ENCODE data around the gene GLRA3.

DNA sequence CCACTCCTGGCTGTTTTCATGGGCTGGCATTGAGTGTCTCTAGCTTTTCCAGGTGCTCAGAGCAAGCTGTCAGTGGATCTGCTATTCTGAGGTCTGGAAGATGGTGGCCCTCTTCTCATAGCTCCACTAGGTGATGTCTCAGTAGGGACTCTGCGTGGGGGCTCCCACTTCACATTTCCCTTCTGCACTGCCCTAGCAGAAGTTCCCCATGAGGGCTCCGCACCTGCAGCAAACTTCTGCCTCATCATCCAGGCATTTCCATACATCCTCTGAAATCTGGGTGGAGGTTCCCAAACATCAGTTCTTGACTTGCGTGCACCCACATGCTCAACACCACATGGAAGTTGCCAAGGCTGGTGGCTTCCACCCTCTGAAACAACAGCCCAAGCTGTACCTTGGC is 13.8 kb downstream of the GLRA3 start:
- TF ChIP-seq ZNF8 (CRISPR knock-in tag; IDR thresholded peaks at IDR 0.05) (no peak), ZFP30 (CRISPR knock-in tag; IDR thresholded peaks at IDR 0.05) (no peak)

All from SK-N-SH treated with all-trans-retinoic acid at 6 μM for 48 hours (cell line).